Gastroesophageal sphincter (tissue), 2 donors: ENCODE measurements around the gene CBLN4.

Experiments used
- EP300 ChIP-seq: sonication (generic); formaldehyde crosslinking; IDR thresholded peaks from one replicate; pipeline ENCODE4 v1.6.1; 2017; ENCODE audit warnings: antibody characterized with exemption, mild to moderate bottlenecking
- POLR2A ChIP-seq, 2 donors: fragments of 450-650 bp; IDR thresholded peaks; one replicate each; pipeline ENCODE4 v1.6.1; 2017; ENCODE audit warnings: antibody characterized with exemption in 2 of 2, mild to moderate bottlenecking in 2 of 2, moderate library complexity in 1 of 2
- POLR2AphosphoS5 ChIP-seq: sonication (generic); formaldehyde crosslinking; IDR thresholded peaks from one replicate; pipeline ENCODE4 v1.6.1; 2017; ENCODE audit warnings: antibody characterized with exemption

DNA sequence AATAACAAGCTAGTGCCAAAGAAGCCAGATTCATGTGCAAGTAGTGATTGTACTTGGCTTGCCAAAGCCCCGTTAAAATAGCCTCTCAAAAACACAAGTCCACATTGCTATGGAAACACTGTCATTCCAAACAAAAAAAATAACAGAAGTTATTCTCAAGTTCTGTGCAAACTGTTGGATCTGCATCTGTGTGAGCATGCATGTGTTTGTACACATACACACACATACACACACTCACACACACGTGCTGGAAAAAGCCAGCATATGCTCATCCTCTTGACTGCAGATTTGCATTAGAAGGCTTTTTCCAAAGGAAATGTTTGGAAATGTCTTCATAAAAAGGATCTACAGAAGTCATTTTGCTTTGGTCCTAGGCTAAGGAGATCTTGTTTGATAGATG is 13.4 kb upstream of the CBLN4 start:
- TF ChIP-seq POLR2AphosphoS5 (no peak), POLR2A (IDR thresholded peaks at IDR 0.05) (no peak), EP300 (no peak)
